HEK293 (cell line): ENCODE measurements around the gene PKP4.

Source experiments
- GLI2 ChIP-seq: fragments of 450-650 bp; formaldehyde crosslinking; IDR thresholded peaks from 2 replicates; pipeline ENCODE4; 2017; ENCODE audit warnings: missing biosample characterization, missing genetic modification characterization, low read depth, borderline replicate concordance
- GLI4 ChIP-seq: fragments of 450-650 bp; formaldehyde crosslinking; IDR thresholded peaks from 2 replicates; pipeline ENCODE4 v1.5.1; 2016; ENCODE audit warnings: missing biosample characterization, missing genetic modification characterization
- TCF7L2 ChIP-seq: IDR thresholded peaks from 2 replicates; pipeline ENCODE4 v1.6.1; 2011; ENCODE audit warnings: low read depth, mild to moderate bottlenecking, inconsistent platforms, low read length, moderate library complexity, borderline replicate concordance
- TRIM28 ChIP-seq: IDR thresholded peaks from 2 replicates; pipeline ENCODE4 v1.6.1; 2011; ENCODE audit warnings: low read length, control low read depth, borderline replicate concordance
- ZBTB8A ChIP-seq: fragments of 450-650 bp; formaldehyde crosslinking; IDR thresholded peaks from 2 replicates; pipeline ENCODE4 v1.5.1; 2016; ENCODE audit warnings: missing biosample characterization, missing genetic modification characterization
- ZNF324 ChIP-seq: fragments of 450-650 bp; formaldehyde crosslinking; IDR thresholded peaks from 2 replicates; pipeline ENCODE4 v1.5.1; 2016; ENCODE audit warnings: missing biosample characterization, missing genetic modification characterization
- ZNF776 ChIP-seq: fragments of 450-650 bp; formaldehyde crosslinking; IDR thresholded peaks from 2 replicates; pipeline ENCODE4 v1.5.0; 2017; ENCODE audit warnings: missing biosample characterization, missing genetic modification characterization, borderline replicate concordance
- TF ChIP-seq, protein P1 (sequence below): fragments of 450-650 bp; formaldehyde crosslinking; IDR thresholded peaks from 2 replicates; pipeline ENCODE4 v1.5.1; 2016; ENCODE audit warnings: missing biosample characterization, missing genetic modification characterization
- TF ChIP-seq, protein P2 (sequence below): fragments of 450-650 bp; formaldehyde crosslinking; IDR thresholded peaks from 2 replicates; pipeline ENCODE4 v1.5.1; 2016; ENCODE audit warnings: missing biosample characterization, missing genetic modification characterization
- TF ChIP-seq, protein P3 (sequence below): fragments of 450-650 bp; formaldehyde crosslinking; IDR thresholded peaks from 2 replicates; pipeline ENCODE4 v1.5.1; 2016; ENCODE audit warnings: missing biosample characterization, missing genetic modification characterization
- TF ChIP-seq, protein P4 (sequence below): fragments of 450-650 bp; formaldehyde crosslinking; IDR thresholded peaks from 2 replicates; pipeline ENCODE4 v1.5.1; 2016; ENCODE audit warnings: missing biosample characterization, missing genetic modification characterization

DNA sequence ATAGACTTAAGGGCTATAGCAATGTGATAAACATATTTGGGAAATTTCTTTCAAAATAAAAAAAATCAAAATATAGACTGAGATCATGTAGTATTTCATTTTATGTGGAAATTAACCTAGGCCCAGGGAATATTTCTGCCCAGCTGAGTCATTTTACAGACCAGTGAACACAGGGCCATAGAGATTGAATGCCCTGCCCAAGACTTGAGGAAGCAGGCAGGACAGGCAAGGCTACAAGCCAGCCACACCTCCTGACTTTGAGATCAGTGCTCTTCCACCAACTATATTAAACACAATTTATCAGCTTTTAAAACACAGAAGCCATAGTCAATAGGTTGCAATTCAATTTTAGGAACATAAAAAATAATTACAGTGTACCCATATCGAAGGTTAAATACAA is 13.1 kb upstream of the PKP4 start:
- TF ChIP-seq ZBTB8A (tag by site-specific recombination) = no peak
- TF ChIP-seq ZNF776 (tag by site-specific recombination) = no peak
- no peak for TF ChIP-seq ZNF324 (tag by site-specific recombination)
- TF ChIP-seq, protein P1, sequence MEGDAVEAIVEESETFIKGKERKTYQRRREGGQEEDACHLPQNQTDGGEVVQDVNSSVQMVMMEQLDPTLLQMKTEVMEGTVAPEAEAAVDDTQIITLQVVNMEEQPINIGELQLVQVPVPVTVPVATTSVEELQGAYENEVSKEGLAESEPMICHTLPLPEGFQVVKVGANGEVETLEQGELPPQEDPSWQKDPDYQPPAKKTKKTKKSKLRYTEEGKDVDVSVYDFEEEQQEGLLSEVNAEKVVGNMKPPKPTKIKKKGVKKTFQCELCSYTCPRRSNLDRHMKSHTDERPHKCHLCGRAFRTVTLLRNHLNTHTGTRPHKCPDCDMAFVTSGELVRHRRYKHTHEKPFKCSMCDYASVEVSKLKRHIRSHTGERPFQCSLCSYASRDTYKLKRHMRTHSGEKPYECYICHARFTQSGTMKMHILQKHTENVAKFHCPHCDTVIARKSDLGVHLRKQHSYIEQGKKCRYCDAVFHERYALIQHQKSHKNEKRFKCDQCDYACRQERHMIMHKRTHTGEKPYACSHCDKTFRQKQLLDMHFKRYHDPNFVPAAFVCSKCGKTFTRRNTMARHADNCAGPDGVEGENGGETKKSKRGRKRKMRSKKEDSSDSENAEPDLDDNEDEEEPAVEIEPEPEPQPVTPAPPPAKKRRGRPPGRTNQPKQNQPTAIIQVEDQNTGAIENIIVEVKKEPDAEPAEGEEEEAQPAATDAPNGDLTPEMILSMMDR = no peak
- no peak for TF ChIP-seq GLI2 (tag by site-specific recombination)
- no peak for TF ChIP-seq TCF7L2
- no peak for TF ChIP-seq GLI4
- no peak for TF ChIP-seq TRIM28
- TF ChIP-seq, protein P2, sequence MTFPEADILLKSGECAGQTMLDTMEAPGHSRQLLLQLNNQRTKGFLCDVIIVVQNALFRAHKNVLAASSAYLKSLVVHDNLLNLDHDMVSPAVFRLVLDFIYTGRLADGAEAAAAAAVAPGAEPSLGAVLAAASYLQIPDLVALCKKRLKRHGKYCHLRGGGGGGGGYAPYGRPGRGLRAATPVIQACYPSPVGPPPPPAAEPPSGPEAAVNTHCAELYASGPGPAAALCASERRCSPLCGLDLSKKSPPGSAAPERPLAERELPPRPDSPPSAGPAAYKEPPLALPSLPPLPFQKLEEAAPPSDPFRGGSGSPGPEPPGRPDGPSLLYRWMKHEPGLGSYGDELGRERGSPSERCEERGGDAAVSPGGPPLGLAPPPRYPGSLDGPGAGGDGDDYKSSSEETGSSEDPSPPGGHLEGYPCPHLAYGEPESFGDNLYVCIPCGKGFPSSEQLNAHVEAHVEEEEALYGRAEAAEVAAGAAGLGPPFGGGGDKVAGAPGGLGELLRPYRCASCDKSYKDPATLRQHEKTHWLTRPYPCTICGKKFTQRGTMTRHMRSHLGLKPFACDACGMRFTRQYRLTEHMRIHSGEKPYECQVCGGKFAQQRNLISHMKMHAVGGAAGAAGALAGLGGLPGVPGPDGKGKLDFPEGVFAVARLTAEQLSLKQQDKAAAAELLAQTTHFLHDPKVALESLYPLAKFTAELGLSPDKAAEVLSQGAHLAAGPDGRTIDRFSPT (tag by site-specific recombination) = no peak
- TF ChIP-seq, protein P3, sequence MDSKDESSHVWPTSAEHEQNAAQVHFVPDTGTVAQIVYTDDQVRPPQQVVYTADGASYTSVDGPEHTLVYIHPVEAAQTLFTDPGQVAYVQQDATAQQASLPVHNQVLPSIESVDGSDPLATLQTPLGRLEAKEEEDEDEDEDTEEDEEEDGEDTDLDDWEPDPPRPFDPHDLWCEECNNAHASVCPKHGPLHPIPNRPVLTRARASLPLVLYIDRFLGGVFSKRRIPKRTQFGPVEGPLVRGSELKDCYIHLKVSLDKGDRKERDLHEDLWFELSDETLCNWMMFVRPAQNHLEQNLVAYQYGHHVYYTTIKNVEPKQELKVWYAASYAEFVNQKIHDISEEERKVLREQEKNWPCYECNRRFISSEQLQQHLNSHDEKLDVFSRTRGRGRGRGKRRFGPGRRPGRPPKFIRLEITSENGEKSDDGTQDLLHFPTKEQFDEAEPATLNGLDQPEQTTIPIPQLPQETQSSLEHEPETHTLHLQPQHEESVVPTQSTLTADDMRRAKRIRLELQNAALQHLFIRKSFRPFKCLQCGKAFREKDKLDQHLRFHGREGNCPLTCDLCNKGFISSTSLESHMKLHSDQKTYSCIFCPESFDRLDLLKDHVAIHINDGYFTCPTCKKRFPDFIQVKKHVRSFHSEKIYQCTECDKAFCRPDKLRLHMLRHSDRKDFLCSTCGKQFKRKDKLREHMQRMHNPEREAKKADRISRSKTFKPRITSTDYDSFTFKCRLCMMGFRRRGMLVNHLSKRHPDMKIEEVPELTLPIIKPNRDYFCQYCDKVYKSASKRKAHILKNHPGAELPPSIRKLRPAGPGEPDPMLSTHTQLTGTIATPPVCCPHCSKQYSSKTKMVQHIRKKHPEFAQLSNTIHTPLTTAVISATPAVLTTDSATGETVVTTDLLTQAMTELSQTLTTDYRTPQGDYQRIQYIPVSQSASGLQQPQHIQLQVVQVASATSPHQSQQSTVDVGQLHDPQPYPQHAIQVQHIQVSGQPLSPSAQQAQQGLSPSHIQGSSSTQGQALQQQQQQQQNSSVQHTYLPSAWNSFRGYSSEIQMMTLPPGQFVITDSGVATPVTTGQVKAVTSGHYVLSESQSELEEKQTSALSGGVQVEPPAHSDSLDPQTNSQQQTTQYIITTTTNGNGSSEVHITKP (tag by site-specific recombination) = no peak
- TF ChIP-seq, protein P4, sequence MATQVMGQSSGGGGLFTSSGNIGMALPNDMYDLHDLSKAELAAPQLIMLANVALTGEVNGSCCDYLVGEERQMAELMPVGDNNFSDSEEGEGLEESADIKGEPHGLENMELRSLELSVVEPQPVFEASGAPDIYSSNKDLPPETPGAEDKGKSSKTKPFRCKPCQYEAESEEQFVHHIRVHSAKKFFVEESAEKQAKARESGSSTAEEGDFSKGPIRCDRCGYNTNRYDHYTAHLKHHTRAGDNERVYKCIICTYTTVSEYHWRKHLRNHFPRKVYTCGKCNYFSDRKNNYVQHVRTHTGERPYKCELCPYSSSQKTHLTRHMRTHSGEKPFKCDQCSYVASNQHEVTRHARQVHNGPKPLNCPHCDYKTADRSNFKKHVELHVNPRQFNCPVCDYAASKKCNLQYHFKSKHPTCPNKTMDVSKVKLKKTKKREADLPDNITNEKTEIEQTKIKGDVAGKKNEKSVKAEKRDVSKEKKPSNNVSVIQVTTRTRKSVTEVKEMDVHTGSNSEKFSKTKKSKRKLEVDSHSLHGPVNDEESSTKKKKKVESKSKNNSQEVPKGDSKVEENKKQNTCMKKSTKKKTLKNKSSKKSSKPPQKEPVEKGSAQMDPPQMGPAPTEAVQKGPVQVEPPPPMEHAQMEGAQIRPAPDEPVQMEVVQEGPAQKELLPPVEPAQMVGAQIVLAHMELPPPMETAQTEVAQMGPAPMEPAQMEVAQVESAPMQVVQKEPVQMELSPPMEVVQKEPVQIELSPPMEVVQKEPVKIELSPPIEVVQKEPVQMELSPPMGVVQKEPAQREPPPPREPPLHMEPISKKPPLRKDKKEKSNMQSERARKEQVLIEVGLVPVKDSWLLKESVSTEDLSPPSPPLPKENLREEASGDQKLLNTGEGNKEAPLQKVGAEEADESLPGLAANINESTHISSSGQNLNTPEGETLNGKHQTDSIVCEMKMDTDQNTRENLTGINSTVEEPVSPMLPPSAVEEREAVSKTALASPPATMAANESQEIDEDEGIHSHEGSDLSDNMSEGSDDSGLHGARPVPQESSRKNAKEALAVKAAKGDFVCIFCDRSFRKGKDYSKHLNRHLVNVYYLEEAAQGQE (tag by site-specific recombination) = no peak
